CD4-positive, alpha-beta T cell treated with Interleukin-2 at 100 ng/mL for 4 hours (primary cell): ENCODE results near the gene HELZ2.
A peak's percentile ranks its signal among the peaks of the same experiment; 100 is the strongest.

Experiments used
- DNase-seq: peaks from one replicate; pipeline ENCODE4 v3.0.0-alpha.2; 2020; ENCODE audit warnings: low spot score

Gene HELZ2

DNA sequence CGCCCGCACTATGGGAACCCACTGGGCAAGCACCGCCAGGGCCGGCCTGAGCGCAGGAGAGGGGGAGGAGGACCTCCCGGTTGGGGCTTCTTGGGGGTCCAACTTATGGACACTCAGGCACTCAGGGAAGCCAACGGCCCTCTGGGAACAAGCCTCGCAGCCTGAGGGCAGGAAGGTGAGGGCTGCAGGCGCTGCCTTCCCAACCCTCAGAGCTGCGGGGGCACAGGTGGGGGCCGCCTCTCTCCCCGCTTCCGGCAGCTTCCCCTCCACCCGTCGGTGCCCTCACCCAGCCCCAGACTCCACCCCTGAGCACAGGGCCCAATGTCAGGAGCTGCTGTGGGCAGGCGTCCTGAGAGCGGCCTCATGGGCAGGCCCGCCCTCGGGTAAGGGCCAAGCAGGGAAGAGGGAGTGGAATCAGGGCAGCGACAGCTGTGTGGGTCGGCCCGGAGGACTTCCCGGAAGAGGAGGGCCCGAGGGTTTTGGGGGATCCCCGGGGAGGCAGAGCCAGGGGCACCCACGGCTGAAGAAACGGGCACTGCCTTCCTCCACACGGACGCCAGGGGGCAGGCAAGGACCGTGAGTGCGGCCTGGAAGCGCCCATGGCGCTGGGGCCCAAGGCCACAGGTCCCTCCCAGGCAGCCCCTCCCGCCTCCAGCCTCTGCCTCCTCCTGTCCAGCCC lies 36.4 kb downstream of the HELZ2 start:
- peak; percentile 96 for DNase-seq

DNA sequence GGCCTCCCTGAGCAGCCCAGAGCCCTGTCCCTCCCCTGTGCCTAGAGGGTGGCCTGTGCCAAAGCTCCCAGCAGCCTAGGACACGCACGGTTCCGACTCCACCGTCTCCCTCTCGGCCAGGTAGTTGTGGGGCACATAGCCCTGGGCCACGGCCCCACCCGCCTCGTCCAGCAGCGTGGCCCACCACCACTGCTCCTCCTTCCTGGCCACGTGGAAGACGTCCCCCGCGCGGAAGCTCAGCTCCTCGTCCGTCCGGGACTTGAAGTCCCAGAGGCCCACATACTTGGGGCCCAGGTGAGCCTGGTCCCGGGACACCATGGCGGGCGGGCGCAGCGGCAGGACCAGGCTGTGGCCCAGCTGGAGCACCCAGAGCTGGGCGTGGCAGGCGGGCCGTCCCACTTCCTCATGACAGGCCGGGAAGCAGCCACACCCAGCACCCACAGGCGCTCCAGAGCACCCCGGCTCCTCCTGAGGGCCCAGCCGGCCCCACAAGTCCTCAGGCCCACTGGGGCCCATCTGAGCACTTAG lies 37.0 kb downstream of the HELZ2 start, which contains the start of gene PTK6:
Gene PTK6, minus strand, starts transcription at position 380 of the 528 bp plus-strand sequence. Its CDS starts 62 bp downstream, at position 318.
- peak; percentile 15 for DNase-seq

DNA sequence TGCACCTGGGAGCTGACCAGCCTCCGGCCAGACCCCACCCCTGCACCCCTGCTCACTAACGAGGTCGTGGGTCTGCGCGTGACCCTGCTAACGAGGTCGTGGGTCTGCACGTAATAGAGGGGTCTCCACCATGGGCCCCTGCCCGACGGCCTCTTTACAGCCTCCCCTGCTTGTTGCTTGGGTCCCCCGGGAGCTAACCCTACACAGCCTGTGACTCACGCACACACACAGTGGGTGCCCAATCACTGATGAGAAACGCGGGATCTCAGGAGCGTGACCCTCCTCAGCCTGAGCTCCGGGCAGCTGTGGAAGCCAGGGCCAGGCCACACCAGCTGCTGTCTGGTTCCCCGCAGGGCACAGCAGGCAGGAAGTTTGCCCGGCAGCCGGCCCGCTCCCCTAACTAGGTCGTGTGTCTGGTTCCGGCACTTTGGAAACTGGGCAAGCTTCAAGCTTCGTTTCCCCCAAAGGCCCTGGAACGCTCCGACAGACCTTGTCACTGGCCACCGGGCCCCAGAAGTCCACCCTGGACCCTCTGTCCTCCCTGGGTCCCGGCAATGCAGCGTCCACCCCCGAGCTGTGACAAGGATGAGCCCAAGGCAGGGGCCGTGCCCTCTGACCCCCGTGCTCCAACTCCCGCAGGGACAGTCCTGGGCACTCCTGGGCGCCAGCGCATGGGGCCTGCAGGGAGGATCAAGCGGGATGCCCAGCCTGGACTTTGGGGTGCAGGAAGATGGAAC lies 37.6 kb downstream of the HELZ2 start:
- no peak for DNase-seq

DNA sequence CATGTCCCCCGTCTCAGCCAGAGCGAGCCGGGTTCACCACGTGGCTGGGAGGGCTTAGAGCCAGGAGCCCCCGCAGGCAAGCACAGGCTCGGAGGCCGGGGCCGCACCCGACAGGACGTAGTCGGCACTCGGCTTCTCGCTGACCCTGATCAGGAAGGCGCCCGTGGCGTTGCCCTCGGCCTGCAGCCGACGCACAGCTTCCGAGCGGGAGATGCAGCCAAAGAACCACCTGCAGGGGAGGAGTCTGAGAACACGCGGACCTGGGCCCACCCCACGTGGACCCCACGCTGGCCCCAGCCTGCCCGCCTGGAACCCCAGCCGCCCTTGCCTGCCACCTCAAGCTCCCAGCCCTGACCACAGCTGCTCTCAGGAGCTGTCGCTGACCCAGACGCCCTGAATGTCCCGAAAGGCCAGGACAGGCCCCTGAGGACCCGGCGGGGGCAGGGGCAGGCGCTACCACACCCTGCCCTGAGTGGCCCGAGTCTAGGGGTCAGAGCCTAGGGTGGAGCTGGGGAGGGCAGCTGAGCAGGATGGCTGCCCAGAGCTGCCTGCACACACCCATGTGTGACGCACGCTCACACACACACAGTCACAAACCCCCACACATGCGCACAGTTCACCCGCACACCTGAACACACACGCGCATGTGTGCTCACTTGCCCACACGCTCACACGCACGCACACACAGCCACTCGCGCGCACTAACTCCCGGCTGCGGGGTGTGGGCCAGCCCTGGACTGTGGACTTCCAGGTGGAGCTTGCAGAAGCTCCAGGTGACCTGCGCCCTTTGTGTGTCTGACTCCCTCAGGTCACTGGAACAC lies 39.0 kb downstream of the HELZ2 start:
- DNase-seq = no peak

DNA sequence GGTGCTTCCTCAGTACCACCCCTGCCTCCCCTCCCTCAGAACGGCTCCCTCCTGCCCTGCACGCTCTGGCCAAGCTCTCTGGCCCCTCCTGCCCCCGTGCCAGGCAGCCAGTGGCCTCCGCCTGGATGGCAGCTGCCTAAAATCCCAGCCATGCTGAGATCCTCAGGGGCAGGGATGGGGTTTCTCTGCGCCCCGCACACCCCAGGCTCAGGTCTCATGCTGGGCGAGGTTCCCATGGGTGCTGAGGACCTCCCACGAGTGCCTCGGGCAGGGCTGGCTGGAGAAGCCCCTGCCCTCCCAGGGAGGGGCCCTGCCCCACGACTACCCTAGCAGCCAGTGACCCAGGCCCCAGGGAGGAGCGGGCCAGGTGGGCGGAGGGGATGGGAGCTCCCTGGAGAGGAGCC lies 39.6 kb downstream of the HELZ2 start:
- no peak for DNase-seq

DNA sequence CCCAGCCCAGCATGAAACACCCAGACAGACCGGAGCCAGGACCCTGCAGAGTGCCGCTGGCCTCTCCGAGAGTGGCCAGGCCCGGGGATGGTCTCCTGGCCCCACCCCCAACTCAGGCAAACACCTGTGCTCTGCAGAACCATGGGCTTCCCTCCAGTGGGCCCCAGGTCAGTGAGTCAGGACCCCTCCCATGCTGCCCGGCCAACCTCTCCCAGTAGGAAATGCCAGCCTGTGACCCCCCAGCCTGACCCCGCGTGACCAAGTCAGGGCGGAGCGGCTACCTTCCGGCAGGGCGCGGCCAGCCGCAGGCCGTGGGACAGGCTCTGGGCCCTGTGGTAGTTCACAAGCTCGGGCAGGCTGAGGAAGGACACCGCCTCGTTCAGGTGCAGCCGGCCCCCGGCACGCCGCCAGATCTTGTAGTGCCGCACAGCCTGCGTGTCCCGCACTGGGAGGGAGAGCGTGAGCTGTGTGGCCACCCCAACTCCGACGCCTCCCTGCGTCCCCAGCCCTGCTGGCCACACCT lies 40.1 kb downstream of the HELZ2 start:
- no peak for DNase-seq

DNA sequence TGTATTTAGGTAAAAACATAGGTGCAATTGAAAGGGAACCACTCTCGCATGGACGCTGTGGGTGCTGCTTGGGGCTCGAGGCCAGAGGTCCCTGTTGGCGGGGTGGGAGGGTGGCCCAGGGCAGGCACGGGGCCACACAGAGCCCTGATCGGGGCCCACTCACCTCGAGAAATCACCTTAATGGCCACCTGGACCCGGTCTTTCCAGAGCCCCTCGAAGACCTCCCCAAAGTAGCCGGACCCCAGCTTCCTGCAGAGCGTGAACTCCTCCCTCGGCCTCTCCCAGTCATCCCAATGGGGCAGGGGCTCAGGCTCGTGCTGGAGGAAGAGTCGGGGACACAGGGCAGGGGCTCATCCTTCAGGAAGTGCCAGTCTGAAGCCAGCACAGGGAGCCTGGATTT lies 40.7 kb downstream of the HELZ2 start:
- DNase-seq = no peak

DNA sequence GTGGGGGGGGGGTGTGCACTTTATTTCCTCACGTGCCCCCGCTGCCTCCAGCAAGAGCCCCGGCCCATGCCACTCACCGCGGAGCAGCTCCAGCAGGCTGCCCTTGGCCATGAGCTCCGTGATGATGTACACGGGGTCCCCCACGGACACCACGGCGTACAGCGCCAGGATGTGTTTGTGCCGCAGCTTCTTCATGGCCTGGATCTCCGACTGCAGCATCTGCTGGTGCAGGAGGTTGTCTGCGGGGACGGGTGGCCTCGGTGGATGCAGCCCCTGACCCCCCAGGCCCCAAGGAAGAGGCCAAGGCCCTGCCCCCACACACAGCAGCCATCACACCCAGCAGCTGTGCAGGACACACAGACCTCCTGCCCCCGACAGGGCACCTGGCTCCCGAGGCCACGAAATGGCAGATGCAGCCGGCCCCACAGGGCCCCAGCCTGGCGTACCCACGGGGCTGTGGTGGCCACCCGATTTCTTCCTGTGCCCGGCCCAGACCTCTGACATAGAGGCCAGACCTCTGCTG lies 41.5 kb downstream of the HELZ2 start:
- no peak for DNase-seq

DNA sequence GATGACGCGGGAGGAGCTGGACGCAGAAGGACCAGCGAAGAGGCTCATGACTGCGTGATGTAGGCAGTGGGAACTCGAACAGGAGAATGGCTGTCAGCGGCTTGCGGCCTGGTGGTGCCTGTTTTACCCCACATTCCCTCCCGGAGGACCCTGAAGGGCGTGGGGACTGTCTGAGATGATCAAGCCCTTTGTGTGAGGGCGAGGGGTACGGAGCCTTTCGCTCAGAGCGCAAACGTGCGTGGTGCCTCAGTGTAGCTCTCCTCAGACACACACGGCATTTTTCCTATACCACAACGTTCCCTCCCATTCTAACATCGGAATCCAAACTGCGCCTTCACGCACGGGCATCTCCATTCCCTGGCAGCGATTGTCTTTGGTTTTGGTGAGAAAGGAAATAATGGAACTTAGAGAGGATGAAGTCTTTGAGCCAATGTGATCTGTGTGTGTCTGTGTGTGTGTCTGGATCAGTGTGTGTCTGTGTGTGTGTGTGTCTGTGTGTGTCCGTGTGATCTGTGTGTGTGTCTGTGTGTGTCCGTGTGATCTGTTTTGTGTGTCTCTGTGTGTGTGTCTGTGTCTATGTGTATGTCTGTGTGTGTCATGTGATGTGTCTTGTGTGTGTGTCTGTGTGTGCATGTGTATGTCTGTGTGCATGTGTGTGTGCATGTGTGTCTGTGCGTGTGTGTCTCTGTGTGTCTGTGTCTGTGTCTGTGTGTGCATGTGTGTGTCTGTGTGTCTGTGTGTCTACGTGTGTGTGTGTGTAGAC lies 42.2 kb downstream of the HELZ2 start:
- DNase-seq = no peak

DNA sequence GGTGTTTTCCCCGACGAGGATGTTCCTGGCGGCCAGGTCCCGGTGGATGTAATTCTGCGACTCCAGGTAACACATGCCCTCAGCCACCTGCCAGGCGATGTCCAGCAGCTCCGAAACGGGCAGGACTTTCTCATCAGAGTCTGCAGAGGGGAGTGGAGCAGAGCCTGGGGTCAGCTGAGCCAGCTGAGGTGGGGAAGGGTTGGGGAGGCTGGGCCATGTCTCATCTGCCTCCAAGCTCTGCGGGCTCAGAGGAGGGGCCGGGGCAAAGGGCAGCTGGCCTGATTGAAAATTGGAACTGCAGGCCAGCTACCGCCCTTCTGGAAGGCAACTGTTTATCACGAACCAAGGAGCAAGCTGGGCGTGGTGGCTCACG lies 43.3 kb downstream of the HELZ2 start:
- no peak for DNase-seq

DNA sequence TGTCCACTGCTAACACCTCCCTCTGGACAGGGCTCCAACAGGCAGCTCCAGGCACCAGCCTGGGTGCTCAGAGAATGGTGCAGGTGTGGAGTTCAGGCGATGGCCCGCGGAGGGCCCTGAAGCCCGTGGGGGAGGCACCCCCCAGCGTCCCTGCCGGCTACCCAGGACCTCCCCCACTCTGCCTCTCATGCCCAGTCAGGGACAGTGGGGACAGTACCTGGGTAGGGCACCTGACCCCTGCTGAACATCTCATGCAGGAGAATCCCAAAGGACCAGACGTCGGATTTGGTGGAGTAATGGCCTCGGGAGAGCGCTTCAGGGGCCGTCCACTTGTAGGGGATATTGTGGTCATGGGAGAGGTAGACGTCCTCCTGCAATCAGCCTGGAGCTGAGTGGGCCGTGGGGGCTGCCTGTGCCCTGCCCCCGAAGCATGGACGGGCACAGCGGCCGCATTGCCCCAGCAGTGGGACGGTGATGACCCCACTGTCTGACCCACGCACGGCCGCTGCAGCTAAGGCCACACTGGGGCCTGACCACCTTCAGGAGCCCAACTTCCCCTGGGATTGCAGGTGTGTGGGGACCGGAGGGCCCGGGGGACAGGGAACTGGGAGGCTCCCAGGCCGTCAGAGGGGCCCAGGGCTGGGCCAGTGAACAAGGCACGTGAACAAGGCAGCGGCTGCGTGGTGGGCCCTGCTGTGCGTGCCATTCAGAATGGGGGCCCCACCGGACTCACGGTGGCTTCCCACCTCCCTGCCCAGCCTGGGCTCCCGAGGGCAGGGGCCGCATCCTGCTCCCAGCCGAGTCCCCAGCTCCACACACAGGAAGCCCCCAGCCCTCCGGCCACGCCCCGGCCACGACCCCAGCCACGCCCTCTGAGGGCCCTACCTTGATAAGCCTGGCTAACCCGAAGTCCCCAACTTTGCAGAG lies 43.9 kb downstream of the HELZ2 start:
- no peak for DNase-seq

DNA sequence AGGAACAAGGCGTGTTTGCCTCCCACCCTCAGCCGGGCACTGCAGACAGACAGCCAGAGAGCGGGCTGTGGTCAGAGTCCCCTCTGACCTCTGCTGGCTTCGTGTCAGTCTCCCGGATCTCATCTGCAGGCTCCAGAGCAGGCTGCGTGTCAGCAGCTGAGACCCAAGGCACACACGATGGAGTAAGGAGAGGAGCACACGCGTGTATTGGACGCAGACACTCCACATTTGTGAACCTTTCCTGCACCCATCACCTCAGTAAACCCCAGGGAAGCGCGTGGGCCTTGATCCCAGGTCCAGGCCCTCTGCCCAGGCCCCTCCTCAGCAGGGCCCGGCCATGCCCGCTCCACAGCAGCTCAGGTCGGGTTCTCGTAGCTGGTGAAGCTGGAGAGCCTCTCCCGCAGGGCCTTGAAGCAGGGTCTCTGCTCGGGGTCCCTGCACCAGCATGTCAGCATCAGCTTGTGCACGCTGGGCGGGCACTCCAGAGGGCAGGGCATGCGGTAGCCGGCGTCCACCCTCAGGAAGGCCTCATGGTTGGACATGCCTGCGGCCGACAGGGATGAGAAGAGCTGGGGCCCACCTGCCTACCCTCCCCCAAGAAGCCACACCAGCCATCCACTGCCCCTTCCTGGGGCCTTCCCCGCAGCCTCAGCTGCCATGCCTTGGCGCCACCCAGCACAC lies 44.7 kb downstream of the HELZ2 start:
- DNase-seq = no peak

DNA sequence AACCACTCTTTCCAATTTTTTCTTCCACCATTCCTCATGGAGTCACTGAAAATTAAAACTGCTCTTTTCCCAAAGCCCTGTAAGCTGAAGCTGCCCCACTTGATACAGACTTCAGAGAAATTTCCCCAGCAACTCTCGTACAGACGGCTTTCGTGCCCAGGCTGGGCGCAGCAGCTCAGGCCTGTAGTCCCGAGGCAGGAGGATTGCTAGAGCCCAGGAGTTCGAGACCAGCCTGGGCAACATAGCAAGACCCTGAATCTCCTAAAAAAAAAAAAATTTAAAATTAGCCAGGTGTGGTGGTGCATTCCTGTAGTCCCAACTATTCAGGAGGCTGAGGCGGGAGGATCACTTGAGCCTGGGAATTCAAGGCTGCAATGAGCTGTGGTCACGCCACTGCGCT lies 46.9 kb downstream of the HELZ2 start:
- no peak for DNase-seq

DNA sequence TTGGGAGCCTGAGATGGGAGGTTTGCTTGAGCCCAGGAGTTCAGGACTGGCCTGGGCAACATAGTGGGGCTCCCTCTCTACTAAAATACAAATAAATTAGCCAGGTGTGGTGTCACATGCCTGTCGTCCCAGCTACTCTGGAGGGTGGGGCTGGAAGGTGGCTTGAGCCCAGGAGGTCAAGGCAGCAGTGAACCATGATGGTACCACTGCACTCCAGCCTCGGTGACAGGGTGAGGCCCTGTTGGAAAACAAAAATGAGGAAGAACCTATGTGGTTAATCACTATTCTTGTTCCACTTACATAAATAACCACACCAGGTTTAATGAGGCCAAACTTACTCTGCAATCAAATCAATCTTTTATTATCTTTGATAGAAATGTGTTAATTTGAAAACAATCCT lies 48.1 kb downstream of the HELZ2 start:
- no peak for DNase-seq

DNA sequence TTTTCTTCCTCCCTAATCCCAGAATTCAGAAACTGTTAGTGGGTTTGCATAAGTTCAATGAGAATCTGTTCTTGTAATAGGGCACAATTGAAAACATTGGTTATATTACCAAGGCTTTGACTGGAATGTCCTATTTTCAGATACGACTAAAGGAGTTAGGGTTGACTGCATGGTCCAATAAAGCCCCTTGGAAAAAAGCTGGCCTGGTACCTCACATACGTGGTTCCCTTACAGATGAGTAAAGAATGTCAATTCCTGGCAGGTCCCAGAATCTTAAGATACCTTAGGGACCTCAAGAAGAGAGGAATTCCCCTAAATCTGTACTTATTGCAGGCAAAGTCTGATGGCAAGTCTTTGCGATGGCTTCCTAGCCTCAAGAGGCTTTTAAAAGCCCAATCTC lies 48.9 kb downstream of the HELZ2 start:
- no peak for DNase-seq
